ENCODE data around the gene GMNN.

DNA sequence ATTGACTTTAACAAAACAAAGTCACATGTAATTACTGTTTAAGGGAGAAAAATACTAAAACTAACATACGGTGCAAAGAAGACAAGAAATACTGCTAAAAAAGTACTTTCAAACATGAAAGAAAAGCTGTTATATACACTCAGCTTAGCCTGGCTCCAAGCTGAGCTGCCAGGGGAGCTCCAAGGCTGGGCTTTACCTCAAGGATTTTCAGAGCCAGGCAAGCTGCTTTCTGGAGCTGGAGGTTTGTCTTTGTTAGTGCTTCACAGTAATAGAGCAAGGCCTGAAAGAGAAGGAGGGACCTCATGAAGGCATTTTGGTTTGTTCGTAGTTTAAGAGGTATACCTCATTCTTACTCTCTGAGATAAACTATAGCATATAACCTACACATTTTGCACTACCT, 43.6 kb downstream of the GMNN start:
- TF ChIP-seq, protein P1, sequence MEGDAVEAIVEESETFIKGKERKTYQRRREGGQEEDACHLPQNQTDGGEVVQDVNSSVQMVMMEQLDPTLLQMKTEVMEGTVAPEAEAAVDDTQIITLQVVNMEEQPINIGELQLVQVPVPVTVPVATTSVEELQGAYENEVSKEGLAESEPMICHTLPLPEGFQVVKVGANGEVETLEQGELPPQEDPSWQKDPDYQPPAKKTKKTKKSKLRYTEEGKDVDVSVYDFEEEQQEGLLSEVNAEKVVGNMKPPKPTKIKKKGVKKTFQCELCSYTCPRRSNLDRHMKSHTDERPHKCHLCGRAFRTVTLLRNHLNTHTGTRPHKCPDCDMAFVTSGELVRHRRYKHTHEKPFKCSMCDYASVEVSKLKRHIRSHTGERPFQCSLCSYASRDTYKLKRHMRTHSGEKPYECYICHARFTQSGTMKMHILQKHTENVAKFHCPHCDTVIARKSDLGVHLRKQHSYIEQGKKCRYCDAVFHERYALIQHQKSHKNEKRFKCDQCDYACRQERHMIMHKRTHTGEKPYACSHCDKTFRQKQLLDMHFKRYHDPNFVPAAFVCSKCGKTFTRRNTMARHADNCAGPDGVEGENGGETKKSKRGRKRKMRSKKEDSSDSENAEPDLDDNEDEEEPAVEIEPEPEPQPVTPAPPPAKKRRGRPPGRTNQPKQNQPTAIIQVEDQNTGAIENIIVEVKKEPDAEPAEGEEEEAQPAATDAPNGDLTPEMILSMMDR (conservative IDR thresholded peaks at IDR 0.05; ENCODE audit: low read length): no peak
- TF ChIP-seq EZH2phosphoT487 (IDR thresholded peaks at IDR 0.05; ENCODE audit: borderline replicate concordance): no peak

Measured in Loucy (cell line).